Stimulated activated CD8-positive, alpha-beta memory T cell treated with anti-CD3 and anti-CD28 coated beads, Interleukin-7, amount 100 ng/mL, for 48 hours (primary cell): ENCODE data around the gene DENND4C.
A peak's percentile ranks its signal among the peaks of the same experiment; 100 is the strongest.
"Not testable (repeated sequence)": the region's sequence is repeated elsewhere in the genome, so short reads cannot be mapped to it uniquely, and the experiment has no call there.

Experiments used
- DNase-seq, 2 donors: peaks; one replicate each; pipeline ENCODE4 v3.0.0-alpha.2; 2020; ENCODE audit warnings: low read depth in 1 of 2; ENCODE audit errors: extremely low read depth in 1 of 2

The DENND4C gene

GRCh38 chr9:19408693-19409400 is 178.4 kb downstream of the DENND4C start, which contains the start of gene ACER2:
TSS of gene ACER2 (plus strand) at chr9:19409009. CDS start at chr9:19409085, 76 bp downstream.
- DNase-seq = peak; percentile 88 to 90

GRCh38 chr9:19409401-19410194 is 179.1 kb downstream of the DENND4C start:
- DNase-seq = no peak

- no peak for DNase-seq
Observed at GRCh38 chr9:19410195-19410503, 179.7 kb downstream of the DENND4C start.

- DNase-seq = no peak
Observed at GRCh38 chr9:19410594-19410993, 180.1 kb downstream of the DENND4C start.

GRCh38 chr9:19411316-19411715 is 180.8 kb downstream of the DENND4C start:
- DNase-seq = no peak

GRCh38 chr9:19413456-19413855 is 183.0 kb downstream of the DENND4C start:
- not testable (repeated sequence) for DNase-seq

- DNase-seq = no peak
Observed at GRCh38 chr9:19416143-19416542, 185.7 kb downstream of the DENND4C start.

- DNase-seq = no peak
Observed at GRCh38 chr9:19420877-19421276, 190.4 kb downstream of the DENND4C start.
